A673 (cell line): Measurements from ENCODE around the gene COMMD2.

ENCODE experiments used
- CTCF ChIP-seq: fragments of 300-800, 200-600 bp; sonication (generic); conservative IDR thresholded peaks from 2 replicates; pipeline ENCODE4 v1.5.1; 2017; ENCODE audit warnings: low read depth, mild to moderate bottlenecking, antibody characterized with exemption, low read length, moderate library complexity, mixed read lengths
- EZH2 ChIP-seq: fragments of 200-600 bp; sonication (generic); IDR thresholded peaks from 2 replicates; pipeline ENCODE4 v1.6.1; 2017; ENCODE audit warnings: borderline replicate concordance, low read depth, mild to moderate bottlenecking, mixed read lengths, antibody characterized with exemption, low read length; ENCODE audit not compliant: poor library complexity, severe bottlenecking

- TF ChIP-seq CTCF (no peak), EZH2 (no peak)
These were observed 29.5 kb upstream of the COMMD2 start for GRCh38 chr3:149781741-149782140.
